Measurements from ENCODE around the gene NFAM1. TPM values are rescaled to one million over a fixed set of nuclear protein-coding genes. Genes with fewer than 3 reads are reported as not detected.

The NFAM1 gene
- total and polyA plus RNA-seq, 11 donors = 0.33 to 13.5 (median 1.2) TPM

DNA sequence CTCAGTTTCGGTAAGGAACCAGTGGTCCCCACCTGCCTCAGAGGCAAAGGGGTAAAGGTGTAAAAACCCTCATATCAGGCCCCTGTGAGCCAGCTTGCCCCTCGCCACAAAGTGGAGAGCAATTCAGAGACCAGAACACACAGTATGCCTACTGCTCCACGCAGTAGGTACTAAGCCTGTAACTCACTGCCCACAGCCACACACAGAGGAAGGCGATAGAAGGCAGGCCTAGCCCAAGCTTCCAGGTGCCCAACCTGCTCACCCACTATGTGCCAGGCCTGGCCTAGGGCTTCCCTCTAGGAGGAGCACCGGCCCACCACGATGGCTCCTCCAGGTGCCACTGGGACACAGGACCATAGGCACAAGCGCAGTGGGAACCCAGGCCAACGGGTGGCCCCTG is 98.7 kb downstream of the NFAM1 start:
- H3K27me3 ChIP-seq = no peaks in the 10 kb centered on the region
- intact Hi-C loops (cut with DNase I) = no loop called here
- H3K4me3 ChIP-seq = no peak overlapping the region
- H3K27ac ChIP-seq = no peak overlapping the region
- no peaks in the 10 kb centered on the region for H3K36me3 ChIP-seq
- peaks cover 0 to 6% (median 0%) of the 10 kb centered on the region in 12 donors for H3K4me1 ChIP-seq
- no peaks in the 10 kb centered on the region for H3K9me3 ChIP-seq
- no peak for ATAC-seq
- DNase-seq = no peak
- TF ChIP-seq, protein P1, sequence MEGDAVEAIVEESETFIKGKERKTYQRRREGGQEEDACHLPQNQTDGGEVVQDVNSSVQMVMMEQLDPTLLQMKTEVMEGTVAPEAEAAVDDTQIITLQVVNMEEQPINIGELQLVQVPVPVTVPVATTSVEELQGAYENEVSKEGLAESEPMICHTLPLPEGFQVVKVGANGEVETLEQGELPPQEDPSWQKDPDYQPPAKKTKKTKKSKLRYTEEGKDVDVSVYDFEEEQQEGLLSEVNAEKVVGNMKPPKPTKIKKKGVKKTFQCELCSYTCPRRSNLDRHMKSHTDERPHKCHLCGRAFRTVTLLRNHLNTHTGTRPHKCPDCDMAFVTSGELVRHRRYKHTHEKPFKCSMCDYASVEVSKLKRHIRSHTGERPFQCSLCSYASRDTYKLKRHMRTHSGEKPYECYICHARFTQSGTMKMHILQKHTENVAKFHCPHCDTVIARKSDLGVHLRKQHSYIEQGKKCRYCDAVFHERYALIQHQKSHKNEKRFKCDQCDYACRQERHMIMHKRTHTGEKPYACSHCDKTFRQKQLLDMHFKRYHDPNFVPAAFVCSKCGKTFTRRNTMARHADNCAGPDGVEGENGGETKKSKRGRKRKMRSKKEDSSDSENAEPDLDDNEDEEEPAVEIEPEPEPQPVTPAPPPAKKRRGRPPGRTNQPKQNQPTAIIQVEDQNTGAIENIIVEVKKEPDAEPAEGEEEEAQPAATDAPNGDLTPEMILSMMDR (IDR thresholded peaks at IDR 0.05) = no peak
- TF ChIP-seq POLR2A (IDR thresholded peaks at IDR 0.05) = no peak
- WGBS, 4 donors = 88 to 95% (median 93%) methylated on average over 4 to 8 of the region's 8 CpGs

- intact Hi-C loops (cut with DNase I) = no loop called here
- ATAC-seq = no peak
- Histone ChIP-seq H3K27ac (no peak overlapping the region), H3K9me3 (no peaks in the 10 kb centered on the region), H3K4me3 (no peak overlapping the region), H3K27me3 (no peaks in the 10 kb centered on the region), H3K4me1 (peaks cover 0 to 6% (median 0%) of the 10 kb centered on the region in 12 donors), H3K36me3 (no peaks in the 10 kb centered on the region)
- no peak for TF ChIP-seq POLR2A (IDR thresholded peaks at IDR 0.05)
- DNase-seq = no peak
- WGBS, 4 donors = 78 to 83% (median 79%) methylated on average over 7 of the region's 7 CpGs
Observed at GRCh38 chr22:42332089-42332488, 100.1 kb downstream of the NFAM1 start.

- WGBS, 4 donors = 73 to 81% (median 78%) methylated on average over 3 to 22 of the region's 22 CpGs
- Histone ChIP-seq H3K27ac (no peak overlapping the region), H3K4me1 (peaks cover 0 to 4% (median 0%) of the 10 kb centered on the region in 12 donors), H3K36me3 (no peaks in the 10 kb centered on the region), H3K27me3 (no peaks in the 10 kb centered on the region), H3K4me3 (no peak overlapping the region), H3K9me3 (no peaks in the 10 kb centered on the region)
- intact Hi-C loops (cut with DNase I) = no loop called here
- no peak for ATAC-seq
- TF ChIP-seq, protein P1 (IDR thresholded peaks at IDR 0.05) = no peak
- TF ChIP-seq POLR2A (IDR thresholded peaks at IDR 0.05) = no peak
- no peak for DNase-seq
Observed at GRCh38 chr22:42331014-42331413, 101.2 kb downstream of the NFAM1 start.

Other genes starting within 250 kb of the NFAM1 start
- 10 to 100 TPM; 12.1 to 25.7 (median 15.8) TPM for gene TCF20, start 161.8 kb downstream of the NFAM1 start, total RNA-seq
- 1 to 10 TPM; 5.2 to 8.0 TPM for gene TCF20, start 161.8 kb downstream of the NFAM1 start, polyA plus RNA-seq
- 10 to 100 TPM; 14.0 to 39.5 (median 25.6) TPM for gene RRP7A, start 87.4 kb upstream of the NFAM1 start, total RNA-seq
- gene RRP7A, start 87.4 kb upstream of the NFAM1 start, polyA plus RNA-seq = 10 to 100 TPM; 20.5 to 29.1 TPM
- 1 to 10 TPM in 8 of 9 donors, under 1 TPM in 1; 0.90 to 5.3 (median 3.5) TPM for gene SERHL2, start 121.6 kb upstream of the NFAM1 start, total RNA-seq
- gene SERHL2, start 121.6 kb upstream of the NFAM1 start, polyA plus RNA-seq = 1 to 10 TPM; 1.1 to 3.4 TPM
- 10 to 100 TPM; 23.5 to 38.4 (median 29.0) TPM for gene POLDIP3, start 182.5 kb upstream of the NFAM1 start, total RNA-seq
- gene POLDIP3, start 182.5 kb upstream of the NFAM1 start, polyA plus RNA-seq = 10 to 100 TPM; 13.0 to 42.7 TPM
- gene ATP5MGL, start 208.2 kb upstream of the NFAM1 start, total RNA-seq = 1 to 10 TPM in 1 of 9 donors, under 1 TPM in 4, not detected in 4; 0.31 to 1.3 (median 0.53) TPM
- gene ATP5MGL, start 208.2 kb upstream of the NFAM1 start, polyA plus RNA-seq = under 1 TPM in 1 of 2 donors, not detected in 1; 0.61 TPM
- 100 to 1,000 TPM; 223 to 459 (median 305) TPM for gene CYB5R3, start 217.0 kb upstream of the NFAM1 start, total RNA-seq
- 100 to 1,000 TPM; 135 to 379 TPM for gene CYB5R3, start 217.0 kb upstream of the NFAM1 start, polyA plus RNA-seq